Stimulated activated CD8-positive, alpha-beta memory T cell treated with anti-CD3 and anti-CD28 coated beads, Interleukin-12 subunit alpha, Interleukin-12 subunit beta, amount 100 ng/mL, for 1 hour (primary cell): ENCODE results near the gene TPD52L2.
"Not testable (repeated sequence)": the region's sequence is repeated elsewhere in the genome, so short reads cannot be mapped to it uniquely, and the experiment has no call there.

Experiments
- DNase-seq: peaks from one replicate; pipeline ENCODE4 v3.0.0-alpha.2; 2020; ENCODE audit warnings: low read depth

The TPD52L2 gene

GRCh38 chr20:63895952-63896263 lies 30.8 kb downstream of the TPD52L2 start:
- no peak for DNase-seq

- DNase-seq = no peak
Measured at GRCh38 chr20:63896264-63897105, 31.4 kb downstream of the TPD52L2 start.

GRCh38 chr20:63897978-63898561 lies 33.0 kb downstream of the TPD52L2 start:
- DNase-seq = no peak

GRCh38 chr20:63898882-63899558 lies 34.0 kb downstream of the TPD52L2 start:
- no peak for DNase-seq

- DNase-seq = no peak
Measured at GRCh38 chr20:63900413-63900812, 35.3 kb downstream of the TPD52L2 start.

GRCh38 chr20:63903796-63904561 lies 38.9 kb downstream of the TPD52L2 start:
- no peak for DNase-seq

GRCh38 chr20:63908008-63908682 lies 43.1 kb downstream of the TPD52L2 start:
- no peak for DNase-seq

GRCh38 chr20:63911176-63911575 lies 46.1 kb downstream of the TPD52L2 start:
- no peak for DNase-seq

GRCh38 chr20:63913768-63914167 lies 48.7 kb downstream of the TPD52L2 start:
- no peak for DNase-seq

- no peak for DNase-seq
Measured at GRCh38 chr20:63915471-63915870, 50.4 kb downstream of the TPD52L2 start.

- not testable (repeated sequence) for DNase-seq
Measured at GRCh38 chr20:63916371-63916939, 51.4 kb downstream of the TPD52L2 start.

GRCh38 chr20:63917811-63918210 lies 52.7 kb downstream of the TPD52L2 start:
- no peak for DNase-seq

GRCh38 chr20:63919130-63919529 lies 54.1 kb downstream of the TPD52L2 start:
- DNase-seq = no peak

GRCh38 chr20:63920226-63920625 lies 55.2 kb downstream of the TPD52L2 start:
- DNase-seq = no peak

GRCh38 chr20:63923651-63924050 lies 58.6 kb downstream of the TPD52L2 start:
- no peak for DNase-seq

GRCh38 chr20:63924241-63924640 lies 59.2 kb downstream of the TPD52L2 start:
- DNase-seq = no peak

GRCh38 chr20:63926298-63926697 lies 61.2 kb downstream of the TPD52L2 start:
- no peak for DNase-seq

- DNase-seq = no peak
Measured at GRCh38 chr20:63929071-63929470, 64.0 kb downstream of the TPD52L2 start.

- not testable (repeated sequence) for DNase-seq
Measured at GRCh38 chr20:63929473-63929883, 64.4 kb downstream of the TPD52L2 start.

- DNase-seq = no peak
Measured at GRCh38 chr20:63930971-63931553, 66.0 kb downstream of the TPD52L2 start.

- no peak for DNase-seq
Measured at GRCh38 chr20:63931735-63932134, 66.7 kb downstream of the TPD52L2 start.
